HEK293 (cell line): Measurements from ENCODE around the gene ZNF764.

Experiments
- BCL6B ChIP-seq: fragments of 450-650 bp; formaldehyde crosslinking; IDR thresholded peaks from 2 replicates; pipeline ENCODE4 v1.5.1; 2017; ENCODE audit warnings: missing biosample characterization, missing genetic modification characterization
- ELK4 ChIP-seq: IDR thresholded peaks from 2 replicates; pipeline ENCODE4 v1.6.1; 2011; ENCODE audit warnings: mild to moderate bottlenecking, low read depth, low read length, borderline replicate concordance
- GLIS1 ChIP-seq: fragments of 450-650 bp; formaldehyde crosslinking; IDR thresholded peaks from 2 replicates; pipeline ENCODE4 v1.5.1; 2016; ENCODE audit warnings: missing biosample characterization, missing genetic modification characterization
- GLIS2 ChIP-seq: fragments of 450-650 bp; formaldehyde crosslinking; IDR thresholded peaks from 2 replicates; pipeline ENCODE4 v1.5.1; 2016; ENCODE audit warnings: missing biosample characterization, missing genetic modification characterization
- KLF17 ChIP-seq: fragments of 450-650 bp; formaldehyde crosslinking; IDR thresholded peaks from 2 replicates; pipeline ENCODE4 v1.5.1; 2016; ENCODE audit warnings: missing biosample characterization, missing genetic modification characterization
- KLF9 ChIP-seq: fragments of 450-650 bp; formaldehyde crosslinking; IDR thresholded peaks from 2 replicates; pipeline ENCODE4 v1.5.1; 2016; ENCODE audit warnings: missing biosample characterization, missing genetic modification characterization, low read depth
- ZBTB17 ChIP-seq: fragments of 450-650 bp; formaldehyde crosslinking; IDR thresholded peaks from 2 replicates; pipeline ENCODE4 v1.5.1; 2016; ENCODE audit warnings: missing biosample characterization, missing genetic modification characterization
- ZBTB6 ChIP-seq: fragments of 450-650 bp; formaldehyde crosslinking; IDR thresholded peaks from 2 replicates; pipeline ENCODE4 v1.5.1; 2017; ENCODE audit warnings: missing biosample characterization, missing genetic modification characterization
- ZNF10 ChIP-seq: fragments of 450-650 bp; formaldehyde crosslinking; IDR thresholded peaks from 2 replicates; pipeline ENCODE4 v1.5.1; 2017; ENCODE audit warnings: missing biosample characterization, missing genetic modification characterization
- ZNF114 ChIP-seq: fragments of 450-650 bp; formaldehyde crosslinking; IDR thresholded peaks from 2 replicates; pipeline ENCODE4 v1.5.0; 2017; ENCODE audit warnings: missing biosample characterization, missing genetic modification characterization
- ZNF133 ChIP-seq: fragments of 450-650 bp; formaldehyde crosslinking; IDR thresholded peaks from 2 replicates; pipeline ENCODE4 v1.5.1; 2016; ENCODE audit warnings: missing biosample characterization, missing genetic modification characterization
- ZNF19 ChIP-seq: fragments of 450-650 bp; formaldehyde crosslinking; IDR thresholded peaks from 2 replicates; pipeline ENCODE4; 2016; ENCODE audit warnings: missing biosample characterization, missing genetic modification characterization, low read depth
- ZNF239 ChIP-seq: fragments of 450-650 bp; formaldehyde crosslinking; IDR thresholded peaks from 2 replicates; pipeline ENCODE4 v1.5.1; 2016; ENCODE audit warnings: missing biosample characterization, missing genetic modification characterization
- ZNF24 ChIP-seq: fragments of 450-650 bp; formaldehyde crosslinking; IDR thresholded peaks from 2 replicates; pipeline ENCODE4 v1.5.1; 2016; ENCODE audit warnings: missing biosample characterization, missing genetic modification characterization
- ZNF280D ChIP-seq: fragments of 450-650 bp; formaldehyde crosslinking; IDR thresholded peaks from 2 replicates; pipeline ENCODE4 v1.5.1; 2016; ENCODE audit warnings: missing biosample characterization, missing genetic modification characterization
- ZNF302 ChIP-seq: fragments of 450-650 bp; formaldehyde crosslinking; IDR thresholded peaks from 2 replicates; pipeline ENCODE4 v1.5.1; 2016; ENCODE audit warnings: missing biosample characterization, missing genetic modification characterization, low read depth
- ZNF324 ChIP-seq: fragments of 450-650 bp; formaldehyde crosslinking; IDR thresholded peaks from 2 replicates; pipeline ENCODE4 v1.5.1; 2016; ENCODE audit warnings: missing biosample characterization, missing genetic modification characterization
- ZNF354C ChIP-seq: fragments of 450-650 bp; formaldehyde crosslinking; IDR thresholded peaks from 2 replicates; pipeline ENCODE4 v1.5.1; 2016; ENCODE audit warnings: missing biosample characterization, missing genetic modification characterization, low read depth, borderline replicate concordance
- ZNF366 ChIP-seq: fragments of 450-650 bp; formaldehyde crosslinking; conservative IDR thresholded peaks from 2 replicates; pipeline ENCODE4 v1.5.1; 2016; ENCODE audit warnings: missing biosample characterization, missing genetic modification characterization
- ZNF473 ChIP-seq: fragments of 450-650 bp; formaldehyde crosslinking; IDR thresholded peaks from 2 replicates; pipeline ENCODE4 v1.5.1; 2017; ENCODE audit warnings: missing biosample characterization, missing genetic modification characterization
- ZNF521 ChIP-seq: fragments of 450-650 bp; formaldehyde crosslinking; IDR thresholded peaks from 2 replicates; pipeline ENCODE4 v1.5.1; 2017; ENCODE audit warnings: missing biosample characterization, mild to moderate bottlenecking, missing genetic modification characterization
- ZNF529 ChIP-seq: fragments of 450-650 bp; formaldehyde crosslinking; IDR thresholded peaks from 2 replicates; pipeline ENCODE4 v1.5.1; 2017; ENCODE audit warnings: missing genetic modification characterization, missing biosample characterization; ENCODE audit not compliant: insufficient replicate concordance
- ZNF600 ChIP-seq: fragments of 450-650 bp; formaldehyde crosslinking; IDR thresholded peaks from 2 replicates; pipeline ENCODE4 v1.5.1; 2016; ENCODE audit warnings: missing biosample characterization, missing genetic modification characterization
- ZNF623 ChIP-seq: fragments of 450-650 bp; formaldehyde crosslinking; IDR thresholded peaks from 2 replicates; pipeline ENCODE4 v1.5.1; 2016; ENCODE audit warnings: missing biosample characterization, missing genetic modification characterization
- ZNF629 ChIP-seq: fragments of 450-650 bp; formaldehyde crosslinking; IDR thresholded peaks from 2 replicates; pipeline ENCODE4 v1.5.1; 2017; ENCODE audit warnings: missing biosample characterization, missing genetic modification characterization
- ZNF692 ChIP-seq: fragments of 450-650 bp; formaldehyde crosslinking; IDR thresholded peaks from 2 replicates; pipeline ENCODE4 v1.5.1; 2016; ENCODE audit warnings: missing biosample characterization, missing genetic modification characterization

Gene ZNF764

GRCh38 chr16:30541502-30542329, 16.5 kb downstream of the ZNF764 start (continued):
- TF ChIP-seq ZNF10 (tag by site-specific recombination) (no peak), ZNF600 (peak; percentile 67), ZNF133 (tag by site-specific recombination) (no peak), ZNF366 (peak; percentile 78), BCL6B (tag by site-specific recombination) (no peak), ZBTB6 (tag by site-specific recombination) (no peak), ZNF280D (tag by site-specific recombination) (no peak), ZNF623 (tag by site-specific recombination) (no peak), ZNF19 (tag by site-specific recombination) (no peak), GLIS1 (peak; percentile 34; the same call in 1 of the 2 replicates), ZNF629 (tag by site-specific recombination) (peak; percentile 91), ZNF114 (no peak), ZNF324 (no peak), ZNF24 (tag by site-specific recombination) (no peak; the same call in 1 of the 2 replicates), KLF9 (no peak), ELK4 (no peak), ZNF521 (tag by site-specific recombination) (no peak), ZNF354C (tag by site-specific recombination) (no peak), ZBTB17 (no peak), GLIS2 (tag by site-specific recombination) (no peak), ZNF473 (tag by site-specific recombination) (no peak), ZNF302 (tag by site-specific recombination) (no peak), ZNF239 (tag by site-specific recombination) (no peak), KLF17 (tag by site-specific recombination) (peak; percentile 54), ZNF692 (tag by site-specific recombination) (peak; percentile 51; the same call in 1 of the 2 replicates), ZNF529 (no peak)
